Astrocyte (in vitro differentiated cells and primary cell): ENCODE results near the gene INPP5B. TPM values are rescaled to one million over a fixed set of nuclear protein-coding genes. Genes with fewer than 3 reads are reported as not detected.
"Not testable (repeated sequence)": the region's sequence is repeated elsewhere in the genome, so short reads cannot be mapped to it uniquely, and the experiment has no call there.

Source experiments
- DNase-seq: peaks from one replicate; pipeline ENCODE4 v3.0.0-alpha.2; 2010; ENCODE audit warnings: low read depth
- FAIRE-seq: peaks from 2 replicates; lab custom pipeline; 2011; peaks lifted over from hg19 to GRCh38; lab: Jason Lieb, UNC
- H2AFZ ChIP-seq: 2 replicates; pipeline ENCODE4 v1.6.0; 2012; ENCODE audit warnings: low read depth, low read length, inconsistent platforms
- H3K27ac ChIP-seq: 2 replicates; pipeline ENCODE4 v1.5.1; 2011; ENCODE audit warnings: low read depth, low read length, inconsistent platforms
- H3K27me3 ChIP-seq: 2 replicates; pipeline ENCODE4 v1.6.0; 2011; ENCODE audit warnings: low read length, inconsistent platforms; ENCODE audit not compliant: insufficient read depth
- H3K36me3 ChIP-seq: 2 replicates; pipeline ENCODE4 v1.5.1; 2011; ENCODE audit warnings: low read length, inconsistent platforms; ENCODE audit not compliant: insufficient read depth
- H3K4me1 ChIP-seq: 2 replicates; pipeline ENCODE4 v1.5.1; 2011; ENCODE audit warnings: low read length, inconsistent platforms; ENCODE audit not compliant: insufficient read depth
- H3K4me2 ChIP-seq: 2 replicates; pipeline ENCODE4 v1.6.0; 2012; ENCODE audit warnings: low read length, inconsistent platforms
- H3K4me3 ChIP-seq: 2 replicates; pipeline ENCODE4 v1.5.1; 2011; ENCODE audit warnings: low read depth, mild to moderate bottlenecking, low read length, inconsistent platforms; ENCODE audit not compliant: insufficient read depth
- H3K79me2 ChIP-seq: 2 replicates; pipeline ENCODE4 v1.6.0; 2012; ENCODE audit warnings: mild to moderate bottlenecking, low read length, inconsistent platforms; ENCODE audit not compliant: insufficient read depth
- H3K9ac ChIP-seq: 2 replicates; pipeline ENCODE4 v1.6.0; 2012; ENCODE audit warnings: mild to moderate bottlenecking, low read length, inconsistent platforms
- H3K9me3 ChIP-seq: 2 replicates; pipeline ENCODE4 v1.5.1; 2012; ENCODE audit warnings: low read depth, mild to moderate bottlenecking, low read length, inconsistent platforms; ENCODE audit not compliant: insufficient read depth
- H4K20me1 ChIP-seq: 2 replicates; pipeline ENCODE4 v1.6.0; 2012; ENCODE audit warnings: low read length, inconsistent platforms; ENCODE audit not compliant: insufficient read depth
- H3K27ac Mint-ChIP-seq: one replicate; pipeline ENCODE4 v1.8.0; 2021; ENCODE audit warnings: mild to moderate bottlenecking, mixed read lengths; ENCODE audit not compliant: unreplicated experiment
- H3K27me3 Mint-ChIP-seq: one replicate; pipeline ENCODE4 v1.8.0; 2021; ENCODE audit warnings: low read depth, mixed read lengths; ENCODE audit not compliant: unreplicated experiment
- H3K36me3 Mint-ChIP-seq: one replicate; pipeline ENCODE4 v1.8.0; 2021; ENCODE audit warnings: low read depth, mixed read lengths; ENCODE audit not compliant: unreplicated experiment
- H3K4me1 Mint-ChIP-seq: one replicate; pipeline ENCODE4 v1.8.0; 2021; ENCODE audit warnings: low read depth, mixed read lengths; ENCODE audit not compliant: unreplicated experiment
- H3K4me3 Mint-ChIP-seq: one replicate; pipeline ENCODE4 v1.8.0; 2021; ENCODE audit warnings: mild to moderate bottlenecking, moderate library complexity, mixed read lengths; ENCODE audit not compliant: unreplicated experiment
- H3K9me3 Mint-ChIP-seq: one replicate; pipeline ENCODE4 v1.8.0; 2021; ENCODE audit warnings: mild to moderate bottlenecking, mixed read lengths; ENCODE audit not compliant: unreplicated experiment
- EZH2 ChIP-seq: IDR thresholded peaks from 2 replicates; pipeline ENCODE4 v1.6.1; 2012; ENCODE audit warnings: mild to moderate bottlenecking, low read length, inconsistent platforms; ENCODE audit not compliant: insufficient read depth
- total RNA-seq: library from RNA; stranded (reverse); gene quantifications from 2 replicates; pipeline ENCODE4 v1.2.1, GENCODE V29; 2021
- TF ChIP-seq, protein P1 (sequence below): IDR thresholded peaks from 2 replicates; pipeline ENCODE4 v1.5.1; 2011; ENCODE audit warnings: low read depth, mild to moderate bottlenecking, inconsistent platforms, low read length, moderate library complexity; ENCODE audit not compliant: insufficient read depth

INPP5B gene
- total RNA-seq, 1 donor from 2014 or later = 19.4 TPM

DNA sequence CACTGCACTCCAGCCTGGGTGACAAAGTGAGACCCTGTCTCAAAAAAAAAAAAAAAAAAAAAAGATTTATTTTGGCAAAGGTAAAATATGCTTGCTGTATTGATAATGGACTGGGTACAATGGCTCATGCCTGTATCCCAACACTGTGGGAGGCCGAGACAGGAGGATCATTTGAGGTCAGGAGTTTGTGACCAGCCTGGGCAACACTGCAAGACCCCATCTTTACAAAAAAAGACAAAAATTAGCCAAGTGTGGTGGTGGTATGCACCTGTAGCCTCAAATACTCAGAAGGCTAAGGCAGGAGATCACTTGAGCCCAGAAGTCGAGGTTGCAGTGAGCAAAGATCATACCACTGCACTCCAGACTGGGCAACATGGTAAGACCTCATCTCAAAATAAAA, 36.7 kb upstream of the INPP5B start:
- Histone ChIP-seq H2AFZ (no peak overlapping the region), H3K4me1 (no peaks in the 10 kb centered on the region), H3K9me3 (no peaks in the 10 kb centered on the region), H3K4me2 (no peak overlapping the region), H3K9ac (no peak overlapping the region), H3K79me2 (peaks cover 16% of the 10 kb centered on the region), H4K20me1 (peaks cover 20% of the 10 kb centered on the region), H3K27ac (no peak overlapping the region), H3K36me3 (peaks cover 67% of the 10 kb centered on the region), H3K4me3 (no peak overlapping the region), H3K27me3 (no peaks in the 10 kb centered on the region)
- Mint-ChIP-seq H3K27me3 (no peaks in the 10 kb centered on the region), H3K9me3 (no peaks in the 10 kb centered on the region), H3K4me1 (peaks cover 2% of the 10 kb centered on the region), H3K4me3 (no peak overlapping the region), H3K27ac (no peak overlapping the region), H3K36me3 (peaks cover 21% of the 10 kb centered on the region)
- no peak for FAIRE-seq
- TF ChIP-seq, protein P1, sequence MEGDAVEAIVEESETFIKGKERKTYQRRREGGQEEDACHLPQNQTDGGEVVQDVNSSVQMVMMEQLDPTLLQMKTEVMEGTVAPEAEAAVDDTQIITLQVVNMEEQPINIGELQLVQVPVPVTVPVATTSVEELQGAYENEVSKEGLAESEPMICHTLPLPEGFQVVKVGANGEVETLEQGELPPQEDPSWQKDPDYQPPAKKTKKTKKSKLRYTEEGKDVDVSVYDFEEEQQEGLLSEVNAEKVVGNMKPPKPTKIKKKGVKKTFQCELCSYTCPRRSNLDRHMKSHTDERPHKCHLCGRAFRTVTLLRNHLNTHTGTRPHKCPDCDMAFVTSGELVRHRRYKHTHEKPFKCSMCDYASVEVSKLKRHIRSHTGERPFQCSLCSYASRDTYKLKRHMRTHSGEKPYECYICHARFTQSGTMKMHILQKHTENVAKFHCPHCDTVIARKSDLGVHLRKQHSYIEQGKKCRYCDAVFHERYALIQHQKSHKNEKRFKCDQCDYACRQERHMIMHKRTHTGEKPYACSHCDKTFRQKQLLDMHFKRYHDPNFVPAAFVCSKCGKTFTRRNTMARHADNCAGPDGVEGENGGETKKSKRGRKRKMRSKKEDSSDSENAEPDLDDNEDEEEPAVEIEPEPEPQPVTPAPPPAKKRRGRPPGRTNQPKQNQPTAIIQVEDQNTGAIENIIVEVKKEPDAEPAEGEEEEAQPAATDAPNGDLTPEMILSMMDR = no peak
- no peak for TF ChIP-seq EZH2
- no peak for DNase-seq

DNA sequence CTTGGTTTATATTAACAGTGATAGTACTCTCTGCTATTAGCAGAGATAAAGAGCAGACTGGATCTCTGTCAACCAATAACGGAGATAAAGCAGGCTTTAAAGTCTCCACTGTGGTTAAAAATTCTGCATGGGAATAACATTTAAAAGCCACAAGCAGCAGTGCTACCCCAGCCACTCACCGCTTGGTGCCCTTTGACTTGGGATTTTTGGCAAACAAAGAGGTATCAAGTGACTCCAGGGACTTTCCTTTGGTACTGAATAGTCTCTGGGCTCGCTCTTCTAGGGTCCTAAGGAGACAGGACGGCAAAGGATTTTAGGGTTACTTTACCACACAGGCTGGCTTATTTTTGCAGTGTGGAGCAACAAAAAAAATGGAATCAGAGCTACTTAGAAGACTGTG, 31.7 kb upstream of the INPP5B start:
- H3K4me3 Mint-ChIP-seq = no peak overlapping the region
- H3K4me1 Mint-ChIP-seq = no peaks in the 10 kb centered on the region
- TF ChIP-seq, protein P1 = no peak
- no peak for TF ChIP-seq EZH2

DNA sequence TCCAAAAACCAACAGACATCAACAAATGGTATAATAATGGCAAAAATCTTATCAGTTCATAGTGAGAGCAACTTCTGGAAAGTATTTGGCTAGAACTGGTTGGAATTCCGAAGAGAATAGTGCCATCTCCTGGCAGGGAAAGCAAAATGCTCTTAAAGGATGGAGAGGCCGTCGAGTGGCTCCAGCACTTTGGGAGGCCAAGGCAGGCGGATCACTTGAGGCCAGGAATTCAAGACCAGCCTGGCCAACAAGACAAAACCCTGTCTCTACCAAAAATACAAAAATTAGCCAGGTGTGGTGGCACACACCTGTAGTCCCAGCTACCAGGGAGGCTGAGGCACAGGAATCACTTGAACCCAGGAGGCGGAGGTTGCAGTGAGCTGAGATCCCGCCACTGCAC, 28.2 kb upstream of the INPP5B start:
- not testable (repeated sequence) for FAIRE-seq
- DNase-seq = peak; percentile 39

More for the DNA sequence above, 31.7 kb upstream of the INPP5B start:
- peaks cover 62% of the 10 kb centered on the region for H3K36me3 ChIP-seq
- no peak overlapping the region for H3K4me2 ChIP-seq
- no peaks in the 10 kb centered on the region for H3K4me1 ChIP-seq
- Mint-ChIP-seq H3K9me3 (no peaks in the 10 kb centered on the region), H3K36me3 (peaks cover 31% of the 10 kb centered on the region), H3K27me3 (no peaks in the 10 kb centered on the region), H3K27ac (no peak overlapping the region)
- H4K20me1 ChIP-seq = peaks cover 9% of the 10 kb centered on the region
- no peaks in the 10 kb centered on the region for H3K27me3 ChIP-seq
- no peak overlapping the region for H2AFZ ChIP-seq
- no peak overlapping the region for H3K27ac ChIP-seq
- H3K79me2 ChIP-seq = peaks cover 4% of the 10 kb centered on the region
- DNase-seq (no peak), FAIRE-seq (no peak)
- H3K4me3 ChIP-seq = no peak overlapping the region
- no peaks in the 10 kb centered on the region for H3K9me3 ChIP-seq
- H3K9ac ChIP-seq = no peak overlapping the region

More for the DNA sequence above, 28.2 kb upstream of the INPP5B start:
- not testable (repeated sequence) for H3K79me2 ChIP-seq, H3K4me3 ChIP-seq, H3K9me3 ChIP-seq, H3K4me1 ChIP-seq, H3K4me2 ChIP-seq, H3K27me3 Mint-ChIP-seq, H3K27ac ChIP-seq, H3K9ac ChIP-seq, H3K27me3 ChIP-seq, H3K4me3 Mint-ChIP-seq, H3K4me1 Mint-ChIP-seq, H3K9me3 Mint-ChIP-seq, H2AFZ ChIP-seq, H3K27ac Mint-ChIP-seq
- H3K36me3 ChIP-seq = peaks cover 41% of the 10 kb centered on the region
- H4K20me1 ChIP-seq = peaks cover 16% of the 10 kb centered on the region
- H3K36me3 Mint-ChIP-seq = peaks cover 34% of the 10 kb centered on the region
- TF ChIP-seq, protein P1 = peak; percentile 52
